Glomerular endothelial cell (primary cell): Measurements from ENCODE around the gene JUP. TPM values are rescaled to one million over a fixed set of nuclear protein-coding genes. Genes with fewer than 3 reads are reported as not detected.

Experiments used
- DNase-seq: peaks from one replicate; pipeline ENCODE4 v3.0.0-alpha.2; 2011; ENCODE audit warnings: low read depth, low spot score; ENCODE audit errors: extremely low read depth
- total RNA-seq: library from RNA; depleted of rRNA; stranded (reverse); fragments of >200 nt; gene quantifications from 2 replicates; pipeline ENCODE4 v1.2.3, GENCODE V29; 2015

JUP gene
- total RNA-seq, 1 donor from 2014 or later, result 764 TPM

GRCh38 chr17:41810659-41811548, 24.4 kb upstream of the JUP start:
- DNase-seq, result no peak

- DNase-seq, result no peak
Measured at GRCh38 chr17:41806685-41807445, 20.4 kb upstream of the JUP start.

GRCh38 chr17:41803049-41804020, 16.8 kb upstream of the JUP start:
- no peak for DNase-seq

- DNase-seq, result no peak
Measured at GRCh38 chr17:41801374-41802271, 15.1 kb upstream of the JUP start.

GRCh38 chr17:41800601-41801373, 14.3 kb upstream of the JUP start:
- no peak for DNase-seq

- no peak for DNase-seq
Measured at GRCh38 chr17:41799366-41799765, 12.9 kb upstream of the JUP start.

- DNase-seq, result no peak
Measured at GRCh38 chr17:41797377-41797776, 10.9 kb upstream of the JUP start.

GRCh38 chr17:41796121-41796895, 9.8 kb upstream of the JUP start:
- no peak for DNase-seq

- no peak for DNase-seq
Measured at GRCh38 chr17:41794540-41794975, 8.0 kb upstream of the JUP start.

- no peak for DNase-seq
Measured at GRCh38 chr17:41793784-41794539, 7.5 kb upstream of the JUP start.

GRCh38 chr17:41792845-41793783, 6.6 kb upstream of the JUP start:
- no peak for DNase-seq

- DNase-seq, result no peak
Measured at GRCh38 chr17:41787021-41787418, 509 bp upstream of the JUP start.

GRCh38 chr17:41785859-41786226, 668 bp downstream of the JUP start:
- no peak for DNase-seq

GRCh38 chr17:41785091-41785858, 1.2 kb downstream of the JUP start:
- no peak for DNase-seq

- DNase-seq, result no peak
Measured at GRCh38 chr17:41784207-41784744, 2.2 kb downstream of the JUP start.
